HG03565 (cell line): Measurements from ENCODE around the gene CCDC194.
A peak's percentile ranks its signal among the peaks of the same experiment; 100 is the strongest.

Experiments
- ATAC-seq: cut with Tn5 transposase; IDR thresholded peaks from one replicate; pipeline ENCODE4 v1.9.1; 2021; ENCODE audit warnings: mild to moderate bottlenecking, moderate library complexity; ENCODE audit not compliant: unreplicated experiment

The CCDC194 gene

DNA sequence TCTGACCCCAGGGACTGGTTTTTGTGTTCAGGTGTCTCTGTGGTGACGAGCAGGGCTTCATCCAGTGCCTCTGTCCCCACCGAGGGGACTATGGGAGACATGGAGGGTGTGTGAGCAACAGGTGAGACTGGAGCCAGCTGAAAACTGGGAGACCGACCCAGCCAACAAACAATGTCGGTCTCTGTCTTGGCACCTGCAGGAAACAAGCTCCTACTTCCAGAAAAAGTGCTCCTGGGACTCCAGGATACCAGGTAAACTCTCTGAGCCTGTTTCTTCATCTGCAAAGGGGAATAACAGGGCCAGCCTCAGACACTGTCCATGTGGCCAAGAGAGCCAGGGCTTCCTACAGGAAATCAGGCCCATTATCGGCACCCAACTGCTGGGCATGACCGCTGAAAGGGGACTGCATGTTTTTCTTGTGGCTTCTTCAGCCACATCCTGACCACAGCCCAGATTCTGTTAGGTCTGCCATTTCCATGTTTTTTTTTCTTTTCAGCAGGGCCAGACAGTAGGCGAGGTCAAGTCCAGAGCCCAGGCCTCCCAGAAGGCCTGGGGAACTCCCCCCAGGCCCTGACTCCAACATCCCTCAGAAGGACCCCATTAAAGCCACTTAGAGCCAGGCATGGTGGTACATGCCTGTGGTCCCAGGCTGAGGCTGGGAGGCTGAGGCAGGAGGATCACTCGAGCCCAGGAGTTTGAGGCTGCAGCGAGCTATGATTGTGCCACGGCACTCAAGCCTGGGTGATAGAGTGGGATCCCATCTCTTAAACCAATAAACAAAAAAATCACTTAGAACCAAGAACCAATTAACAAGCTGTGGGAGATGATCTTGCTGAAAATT, 12.3 kb upstream of the CCDC194 start:
- peak; percentile 12 for ATAC-seq

DNA sequence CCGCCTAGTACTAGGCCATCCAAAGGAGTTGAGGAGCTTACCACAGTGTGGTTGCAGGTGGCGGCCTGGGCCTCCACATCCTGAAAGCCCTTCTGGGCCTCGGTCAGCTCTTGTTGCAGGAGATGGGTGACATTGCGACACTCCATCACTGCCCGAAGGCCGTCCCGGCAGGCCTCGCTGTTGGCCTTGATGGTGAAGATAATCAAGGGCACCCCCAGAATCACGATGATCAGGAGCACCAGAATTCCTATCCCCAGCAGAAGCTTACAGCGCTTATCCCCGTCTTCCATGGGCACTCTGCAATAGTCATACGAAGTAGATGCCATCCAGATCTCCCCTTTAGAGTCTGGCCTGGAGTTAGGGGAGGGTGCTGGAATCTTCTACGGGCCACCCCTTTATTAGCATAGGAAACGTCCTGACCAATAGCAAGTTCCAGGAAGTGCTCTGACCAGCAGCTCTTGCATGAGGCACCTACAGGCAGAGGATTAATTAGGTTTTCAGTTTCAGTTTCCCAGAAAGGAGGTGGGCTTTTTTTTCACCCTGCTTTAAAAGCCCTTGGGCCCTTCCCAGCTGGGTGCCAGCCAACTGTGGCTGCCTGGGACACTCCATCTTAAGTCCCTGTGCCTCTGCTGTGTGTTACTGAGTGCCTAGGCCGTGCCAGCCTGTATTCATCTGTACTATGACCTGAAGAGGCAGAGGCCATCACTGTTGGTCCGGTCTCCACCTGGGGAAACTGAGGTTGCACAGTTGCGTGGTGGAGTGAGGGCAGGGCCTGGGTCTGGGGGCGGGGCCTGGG, 11.5 kb upstream of the CCDC194 start, which contains the start of gene BST2:
BST2 (minus strand) TSS at position 381 of the 796 bp plus-strand sequence; CDS start at position 326, 55 bp downstream.
- peak; percentile 60 for ATAC-seq

DNA sequence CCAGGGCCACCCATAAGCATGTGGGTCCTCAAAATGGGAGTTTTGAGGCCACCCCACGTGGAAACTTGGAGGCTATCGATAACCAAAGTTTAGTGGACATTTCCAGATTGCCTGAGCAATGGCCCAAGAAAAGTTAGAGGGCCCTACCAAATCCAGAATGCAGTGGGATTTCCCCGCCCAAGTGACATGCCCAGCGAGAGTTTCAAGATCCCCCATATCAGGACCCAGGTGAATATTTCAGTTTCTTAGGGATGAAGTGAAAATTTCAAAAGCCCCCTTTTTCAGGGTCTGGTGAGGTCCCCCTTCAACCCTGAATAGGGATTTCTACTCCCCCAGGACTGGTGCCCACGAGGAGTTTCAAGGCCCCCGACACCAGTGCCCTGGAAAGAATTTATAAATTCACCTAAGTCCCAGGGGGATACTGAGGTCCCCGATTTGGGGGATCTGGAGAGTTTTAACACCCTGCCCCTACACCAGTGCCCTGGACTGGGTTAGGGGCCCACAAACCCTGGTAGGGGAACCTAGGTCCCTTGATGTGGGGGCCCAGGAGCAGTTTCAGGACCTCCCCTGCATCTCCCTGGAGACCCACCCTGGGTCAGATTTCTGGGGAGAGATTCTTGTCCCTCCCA, 10.7 kb upstream of the CCDC194 start:
- no peak for ATAC-seq

DNA sequence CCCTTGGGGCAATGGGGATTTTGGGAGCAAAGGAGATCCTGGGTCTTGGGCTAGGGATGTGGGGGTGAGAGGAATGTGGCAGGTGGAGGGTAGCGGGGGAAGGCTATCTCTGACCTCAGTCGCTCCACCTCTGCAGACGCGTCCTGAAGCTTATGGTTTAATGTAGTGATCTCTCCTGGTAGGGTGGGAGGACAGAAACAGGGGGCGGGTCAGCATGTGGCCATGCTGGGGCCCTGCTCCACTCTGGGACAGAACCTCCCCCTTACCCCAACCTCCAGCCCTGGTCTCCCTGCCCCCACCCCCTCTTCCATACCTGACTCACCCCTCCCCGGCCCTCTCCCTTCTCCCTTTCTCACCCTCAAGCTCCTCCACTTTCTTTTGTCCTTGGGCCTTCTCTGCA, 10.0 kb upstream of the CCDC194 start:
- ATAC-seq, result no peak

DNA sequence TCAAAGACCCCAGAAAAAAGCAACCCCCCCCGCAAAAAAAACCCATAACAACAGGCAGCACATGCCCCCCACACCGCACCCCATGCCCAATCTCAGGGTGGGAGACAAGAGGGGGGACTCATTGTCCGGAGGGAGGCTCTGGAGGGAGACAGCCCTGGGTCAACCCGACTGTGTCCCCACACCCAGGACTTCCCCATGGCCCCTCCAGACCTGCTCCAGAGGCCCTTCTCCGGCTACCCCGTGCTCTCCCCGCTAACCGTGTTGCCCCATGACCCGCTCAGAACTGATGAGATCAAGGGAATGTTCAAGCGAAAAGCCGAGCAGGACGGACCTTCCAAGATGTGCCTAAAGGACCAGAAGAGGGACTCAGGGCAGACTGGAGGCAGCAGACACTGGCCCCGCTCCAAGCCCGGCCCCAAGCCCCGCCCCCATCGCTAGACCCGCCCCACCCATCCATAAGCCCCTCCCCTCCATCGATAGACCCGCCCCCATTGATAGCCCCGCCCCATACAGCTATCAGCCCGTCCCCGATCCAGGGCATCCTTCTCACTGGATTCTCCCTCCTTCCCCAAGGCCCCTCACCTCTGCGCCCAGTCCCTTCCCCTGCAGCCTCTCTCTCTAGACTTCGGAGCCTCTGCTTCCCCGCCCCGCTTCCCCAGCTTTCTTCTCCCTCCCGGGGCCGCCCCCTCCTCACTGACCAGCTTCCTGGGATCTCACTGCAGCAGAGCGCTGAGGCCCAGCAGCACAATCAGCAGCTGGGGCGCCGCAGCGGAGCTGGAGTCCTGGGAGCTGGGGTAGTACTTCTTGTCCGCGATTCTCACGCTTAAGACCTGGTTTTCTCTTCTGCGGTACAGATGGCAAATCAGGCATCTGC, 9.2 kb upstream of the CCDC194 start:
- ATAC-seq, result no peak

DNA sequence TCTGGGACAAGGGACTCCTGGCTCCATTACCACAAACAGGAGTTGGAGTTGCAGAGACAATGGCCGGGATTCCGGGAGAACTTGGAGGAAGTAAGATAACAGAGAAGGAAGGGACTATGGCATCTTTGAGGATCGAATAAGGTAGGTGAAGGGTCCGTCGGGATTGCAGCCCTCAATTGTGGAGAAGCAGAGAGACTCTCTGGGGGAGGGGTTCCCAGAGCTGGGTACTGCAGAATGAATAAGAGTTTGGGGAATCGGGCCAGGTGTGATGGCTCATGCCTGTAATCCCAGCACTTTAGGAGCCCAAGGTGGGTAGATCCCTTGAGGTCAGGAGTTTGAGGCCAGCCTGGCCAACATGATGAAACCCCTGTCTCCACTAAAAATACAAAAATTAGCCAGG, 7.6 kb upstream of the CCDC194 start:
- no peak for ATAC-seq

DNA sequence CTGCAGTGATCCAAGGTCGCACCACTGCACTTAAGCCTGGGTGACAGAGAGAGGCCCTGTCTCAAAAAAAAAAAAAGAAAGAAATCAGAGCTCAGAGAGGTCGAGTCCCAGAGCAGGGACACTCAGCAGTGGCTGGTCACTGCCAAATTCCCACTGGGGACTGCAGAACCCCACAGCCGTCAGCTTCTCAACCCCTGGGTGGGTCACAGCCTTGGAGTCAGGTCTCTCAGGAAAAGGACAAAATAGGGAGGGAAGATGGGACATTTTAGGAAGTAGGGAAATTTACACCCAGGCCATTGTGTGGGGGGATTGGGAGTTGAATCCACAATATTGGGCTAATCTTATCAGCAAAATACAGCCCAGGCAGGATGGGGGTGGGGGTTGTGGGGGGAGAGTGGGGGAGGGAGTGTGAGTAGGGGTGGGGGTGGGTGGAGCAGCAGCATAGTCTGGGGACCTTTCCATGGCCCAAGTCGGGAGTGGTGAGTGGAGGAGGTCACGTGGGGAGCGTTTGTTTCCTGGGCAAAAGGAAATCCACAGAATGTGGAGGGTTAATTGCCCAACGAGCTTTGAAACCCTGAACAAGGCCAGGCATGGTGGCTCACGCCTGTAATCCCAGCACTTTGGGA, 5.0 kb upstream of the CCDC194 start:
- ATAC-seq, result no peak

DNA sequence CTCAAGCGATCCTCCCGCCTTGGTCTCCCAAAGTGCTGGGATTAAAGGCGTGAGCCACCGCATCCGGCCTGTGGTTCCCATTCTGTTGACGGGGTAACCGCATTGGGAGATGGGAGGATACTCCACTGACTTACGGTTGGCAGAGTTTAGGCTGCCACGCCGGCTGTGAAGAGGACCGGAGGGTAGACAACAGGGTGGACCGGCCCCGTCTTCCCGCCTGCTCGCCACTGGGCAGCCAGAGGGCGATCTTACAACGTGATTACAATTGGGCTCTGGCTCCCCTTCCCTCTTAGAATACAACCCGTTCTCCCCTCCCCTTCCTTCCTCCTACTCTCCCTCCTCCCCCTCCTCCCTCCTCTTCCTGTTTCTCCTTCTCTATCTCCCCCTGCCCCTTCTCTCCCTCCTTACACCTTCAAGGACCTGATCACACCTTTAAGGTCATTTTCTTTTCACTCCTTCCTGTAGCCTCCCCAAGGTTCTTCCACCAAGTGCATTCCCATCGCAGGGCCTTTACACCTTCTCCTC, 957 bp upstream of the CCDC194 start:
- ATAC-seq, result no peak

DNA sequence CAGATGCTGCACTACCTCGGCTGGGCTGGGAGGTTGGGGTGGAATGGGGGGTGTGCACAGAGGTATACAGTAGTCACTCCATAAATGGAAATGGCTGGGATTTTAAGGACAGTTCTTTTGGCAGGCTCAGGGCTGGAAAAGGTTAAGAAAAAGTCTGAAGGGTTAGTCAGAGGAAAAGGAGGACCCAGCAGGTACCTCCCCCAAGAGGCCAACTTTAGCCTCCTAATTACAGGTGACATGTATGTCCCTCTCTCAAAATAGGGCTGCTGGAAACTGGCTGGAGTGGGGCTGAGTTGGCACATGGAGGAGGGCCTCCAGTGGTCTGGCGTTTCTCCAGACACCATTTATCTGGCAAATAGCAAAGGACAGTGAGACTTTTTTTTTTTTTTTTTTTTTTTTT, 994 bp downstream of the CCDC194 start:
- no peak for ATAC-seq

DNA sequence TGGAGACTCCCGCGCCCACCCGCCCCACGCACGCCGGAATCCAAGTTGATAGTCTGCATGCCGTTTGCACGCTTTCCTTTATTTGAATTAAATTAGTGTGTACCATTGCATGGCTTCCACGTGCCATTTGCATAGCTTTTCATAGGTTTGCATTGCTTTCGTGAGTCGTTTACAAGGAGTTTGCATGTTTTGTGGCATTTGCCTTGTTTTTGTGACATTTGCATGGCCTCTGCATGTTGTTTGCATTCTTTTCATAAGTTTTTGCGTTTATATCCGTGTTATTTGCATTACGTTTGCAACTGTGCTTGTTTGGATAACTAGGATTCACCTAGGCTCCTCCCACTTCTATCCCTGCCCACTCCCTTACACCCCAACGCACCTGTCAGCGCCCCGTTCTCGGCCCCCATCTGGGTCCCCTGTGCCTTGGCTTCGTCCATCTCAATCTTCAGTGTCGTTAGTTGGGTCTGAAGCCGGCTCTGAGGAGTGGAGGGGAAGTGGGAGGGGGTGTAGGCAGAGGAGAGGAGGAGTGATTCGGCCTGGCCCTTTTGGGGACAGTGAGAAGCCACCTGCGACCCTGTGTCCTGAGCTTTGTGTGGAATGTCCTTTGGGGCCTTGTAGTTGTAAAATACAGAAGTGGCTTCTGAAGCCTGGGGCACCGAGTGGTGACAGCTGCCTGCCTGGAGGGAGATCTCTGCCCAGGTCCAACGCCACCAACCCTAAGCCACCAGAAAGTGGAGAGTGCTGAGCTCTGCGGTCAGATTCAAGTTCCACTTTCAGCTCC, 2.4 kb downstream of the CCDC194 start:
- ATAC-seq, result no peak

DNA sequence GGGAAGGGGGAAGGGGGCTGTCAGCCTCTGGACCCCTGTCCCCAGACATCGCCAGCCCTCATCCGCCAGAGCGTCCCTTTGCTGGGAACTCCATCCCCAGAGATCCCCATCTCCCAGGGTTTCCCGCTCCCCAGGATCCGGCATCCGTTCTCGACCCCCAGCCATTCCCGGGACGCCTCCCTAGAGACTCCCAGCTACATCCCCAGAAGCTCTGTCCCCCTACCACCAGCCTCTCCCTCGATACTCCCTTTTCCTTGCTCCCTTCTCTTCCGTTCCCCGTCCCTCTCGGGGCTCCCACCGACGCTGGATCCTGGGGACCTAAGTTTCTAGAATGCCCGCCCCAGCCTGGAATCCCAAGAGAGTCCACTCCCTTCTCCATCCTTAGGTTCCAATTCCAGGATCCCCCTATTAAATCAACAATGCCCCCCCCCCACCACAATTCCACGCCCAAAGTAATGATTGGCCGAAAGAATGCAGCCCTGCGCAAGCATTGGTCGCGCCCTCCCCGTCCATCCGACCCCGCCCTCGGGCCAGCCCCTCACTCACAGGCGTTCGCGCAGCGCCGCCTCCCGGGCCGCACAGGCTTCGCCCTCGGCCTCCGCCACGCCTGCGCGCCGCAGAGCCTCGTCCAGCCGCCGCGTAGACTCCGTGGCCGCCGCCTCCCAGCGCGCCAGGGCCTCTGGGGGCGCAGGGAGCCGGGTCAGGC, 3.2 kb downstream of the CCDC194 start:
- ATAC-seq, result peak; percentile 88

DNA sequence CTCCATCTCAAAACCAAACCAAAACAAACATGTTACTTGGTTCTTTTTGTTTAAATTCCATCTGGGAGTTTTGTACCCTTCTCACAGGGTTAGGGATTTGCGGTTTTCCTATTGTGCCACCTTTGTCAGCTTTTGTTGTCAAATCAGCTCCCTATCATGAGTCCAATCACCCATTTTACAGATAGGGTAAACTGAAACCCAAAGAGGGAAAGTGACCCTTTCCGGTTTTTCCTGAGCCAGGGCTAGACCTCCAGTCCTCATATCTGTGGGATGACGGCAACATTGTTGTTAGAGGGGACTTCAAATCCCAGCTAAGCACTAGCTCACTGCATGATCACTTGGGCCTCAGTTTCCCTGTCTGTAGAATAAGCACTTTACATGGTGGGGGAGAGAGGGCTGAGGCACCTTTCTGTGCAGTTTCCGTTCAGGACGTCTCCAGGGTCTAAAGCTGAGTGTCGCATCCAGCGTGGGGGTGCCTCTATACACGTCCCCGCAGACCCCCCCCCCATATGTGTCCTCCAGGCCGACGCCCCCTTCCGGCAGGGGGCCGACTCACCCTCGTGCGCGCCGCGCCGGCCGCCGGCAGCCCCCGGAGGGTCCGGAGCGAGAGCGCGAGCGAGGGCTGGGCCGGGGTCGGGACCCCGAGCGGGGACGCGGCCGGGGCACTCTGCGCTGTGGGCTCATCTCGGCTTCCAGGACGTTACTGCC, 3.9 kb downstream of the CCDC194 start:
- no peak for ATAC-seq

DNA sequence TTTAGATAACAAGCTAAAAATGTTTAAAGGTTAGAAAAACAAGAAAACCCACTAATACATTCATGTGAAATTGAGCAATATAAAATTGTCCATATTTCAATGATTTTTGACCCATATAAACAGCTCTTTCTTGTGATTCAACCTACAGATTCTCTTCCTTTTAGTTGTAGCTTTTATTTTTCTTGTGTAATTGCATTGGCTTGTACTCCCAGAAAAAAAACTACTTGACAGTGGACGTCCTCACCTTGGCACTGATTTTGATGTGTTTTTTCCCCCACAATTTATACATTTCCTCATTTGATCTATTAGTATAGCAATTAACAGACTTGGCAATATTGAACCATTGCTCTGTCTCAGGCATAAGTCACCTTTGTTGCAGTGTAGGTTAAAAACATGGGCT, 4.7 kb downstream of the CCDC194 start:
- no peak for ATAC-seq

DNA sequence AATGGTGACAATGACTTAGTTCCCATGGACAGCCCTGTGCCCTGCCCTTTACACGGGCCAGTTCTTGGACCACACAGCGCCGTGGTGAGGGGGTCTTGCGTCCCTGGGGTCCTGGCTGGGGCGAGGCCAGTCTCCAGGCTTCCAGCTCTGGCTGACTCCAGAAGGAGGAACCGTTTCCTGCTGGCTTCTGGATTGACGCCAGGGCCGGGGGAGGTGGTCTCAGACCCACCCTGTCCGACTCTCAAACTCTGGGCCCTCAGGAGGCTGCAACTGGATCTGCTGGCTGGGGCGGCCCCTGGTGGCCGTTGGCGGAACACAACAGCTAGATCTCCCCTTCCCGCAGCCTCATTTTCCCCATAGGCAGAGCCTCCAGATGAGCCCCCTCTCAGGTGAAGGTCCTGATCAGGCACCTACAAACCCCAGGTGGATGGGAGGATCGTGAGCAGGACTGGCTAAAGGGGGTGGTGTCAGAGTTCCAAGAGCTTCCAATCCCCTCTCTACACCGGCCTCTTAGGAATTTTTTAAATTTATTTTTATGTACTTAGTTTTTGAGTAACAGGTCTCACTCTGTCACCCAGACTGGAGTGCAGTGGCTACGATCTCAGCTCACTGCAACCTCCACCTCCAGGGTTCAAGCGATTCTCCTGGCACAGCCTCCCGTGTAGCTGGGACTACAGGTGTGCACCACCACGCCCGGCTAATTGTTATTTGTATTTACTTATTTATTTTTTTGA, 8.0 kb downstream of the CCDC194 start:
- ATAC-seq, result no peak

DNA sequence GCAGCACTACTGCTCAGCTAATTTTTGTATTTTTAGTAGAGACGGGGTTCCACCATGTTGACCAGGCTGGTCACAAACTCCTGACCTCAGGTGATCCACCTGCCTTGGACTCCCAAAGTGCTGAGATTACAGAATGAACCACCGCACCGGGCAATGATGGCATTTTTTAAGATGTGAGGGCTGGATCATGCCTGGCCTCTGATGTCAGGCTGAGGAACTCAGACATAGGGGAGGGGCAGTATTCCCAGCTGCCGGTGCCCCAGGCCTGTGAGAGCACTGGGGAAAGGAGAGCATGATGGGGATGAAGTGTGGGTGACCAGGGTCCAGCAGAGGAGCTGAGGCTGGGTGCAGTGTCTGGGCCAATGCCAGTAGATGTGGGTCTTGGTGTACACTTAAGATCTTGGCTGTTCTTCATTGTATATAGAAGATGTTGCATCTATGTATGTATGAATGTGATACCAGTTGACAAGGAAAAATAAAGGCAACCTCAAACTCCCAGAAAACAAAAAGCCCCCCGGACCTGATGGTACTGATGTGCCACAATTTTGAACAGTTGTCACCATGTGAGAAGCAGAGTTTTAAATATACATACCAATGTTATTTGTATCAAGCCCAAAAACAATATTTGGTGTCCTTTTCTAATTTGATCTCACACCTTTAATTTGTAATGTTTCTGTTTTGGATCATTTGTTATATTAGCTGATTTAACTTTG, 13.4 kb downstream of the CCDC194 start:
- ATAC-seq, result no peak

DNA sequence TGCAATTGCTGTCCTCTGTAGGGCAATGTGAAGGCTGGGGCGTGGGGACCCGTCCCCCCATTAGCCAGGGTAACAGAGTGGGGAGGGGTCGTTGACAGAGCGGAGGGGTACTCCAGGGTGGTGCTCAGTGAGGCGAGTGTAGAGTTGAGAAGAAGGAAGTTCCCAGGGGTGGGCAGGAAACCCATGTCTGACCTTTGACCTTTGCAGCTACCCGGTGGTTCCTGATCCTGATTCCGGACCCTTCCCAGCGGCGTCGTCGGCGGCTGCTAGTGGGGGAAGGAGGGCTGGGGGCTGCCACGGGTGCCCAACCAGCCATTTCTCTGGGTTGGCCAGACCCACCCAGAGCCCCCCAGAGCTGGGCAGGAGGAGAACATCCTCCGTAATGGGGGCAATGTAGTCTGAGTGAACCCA, 14.8 kb downstream of the CCDC194 start:
- no peak for ATAC-seq

DNA sequence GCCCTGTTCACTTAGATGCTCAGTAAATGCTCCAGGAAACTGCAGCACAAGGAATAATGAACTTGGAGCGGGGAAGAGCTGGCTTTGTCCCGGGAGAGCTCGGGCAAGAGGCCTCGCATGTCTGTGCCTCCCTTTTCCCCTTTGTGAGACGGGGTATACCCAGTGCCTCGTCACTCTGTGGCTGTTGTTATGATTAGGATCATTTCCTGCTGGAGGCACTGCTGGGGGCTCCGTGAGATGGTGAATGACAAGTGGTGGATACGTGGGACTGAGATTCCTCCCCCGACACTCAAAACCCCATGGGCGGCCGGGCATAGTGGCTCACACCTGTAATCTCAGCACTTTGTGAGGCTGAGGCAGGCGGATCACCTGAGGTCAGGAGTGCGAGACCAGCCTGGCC, 15.7 kb downstream of the CCDC194 start:
- ATAC-seq, result no peak
